NOMO-1 (cell line): ENCODE data around the gene ABHD12.
"Not testable (repeated sequence)": the region's sequence is repeated elsewhere in the genome, so short reads cannot be mapped to it uniquely, and the experiment has no call there.

Experiments used
- DNase-seq, 2 experiments: peaks; one replicate each; lab custom pipeline; 2025; ENCODE audit not compliant: unreplicated experiment in 2 of 2; lab: John Stamatoyannopoulos, UW

ABHD12 gene

DNA sequence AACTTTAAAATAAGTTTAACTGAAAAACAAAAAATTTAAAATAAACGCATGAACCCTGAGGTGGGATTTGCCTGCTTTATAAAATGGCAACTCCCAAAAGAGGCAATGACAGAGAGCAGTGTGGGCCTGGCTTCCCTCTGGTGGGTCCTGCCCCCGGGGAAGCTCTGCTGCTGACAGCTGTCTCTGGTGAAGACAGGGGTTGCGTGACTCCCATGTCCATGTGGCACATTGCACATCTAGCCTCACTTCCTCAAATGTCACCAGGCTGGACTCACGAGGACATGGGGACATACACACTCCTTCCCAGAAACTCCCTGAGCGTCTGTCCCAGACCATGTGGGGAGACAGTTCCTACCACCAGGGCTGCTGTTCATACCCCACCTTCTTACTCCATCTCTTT, 66.2 kb downstream of the ABHD12 start:
- DNase-seq: peak; percentile 58 to 76

DNA sequence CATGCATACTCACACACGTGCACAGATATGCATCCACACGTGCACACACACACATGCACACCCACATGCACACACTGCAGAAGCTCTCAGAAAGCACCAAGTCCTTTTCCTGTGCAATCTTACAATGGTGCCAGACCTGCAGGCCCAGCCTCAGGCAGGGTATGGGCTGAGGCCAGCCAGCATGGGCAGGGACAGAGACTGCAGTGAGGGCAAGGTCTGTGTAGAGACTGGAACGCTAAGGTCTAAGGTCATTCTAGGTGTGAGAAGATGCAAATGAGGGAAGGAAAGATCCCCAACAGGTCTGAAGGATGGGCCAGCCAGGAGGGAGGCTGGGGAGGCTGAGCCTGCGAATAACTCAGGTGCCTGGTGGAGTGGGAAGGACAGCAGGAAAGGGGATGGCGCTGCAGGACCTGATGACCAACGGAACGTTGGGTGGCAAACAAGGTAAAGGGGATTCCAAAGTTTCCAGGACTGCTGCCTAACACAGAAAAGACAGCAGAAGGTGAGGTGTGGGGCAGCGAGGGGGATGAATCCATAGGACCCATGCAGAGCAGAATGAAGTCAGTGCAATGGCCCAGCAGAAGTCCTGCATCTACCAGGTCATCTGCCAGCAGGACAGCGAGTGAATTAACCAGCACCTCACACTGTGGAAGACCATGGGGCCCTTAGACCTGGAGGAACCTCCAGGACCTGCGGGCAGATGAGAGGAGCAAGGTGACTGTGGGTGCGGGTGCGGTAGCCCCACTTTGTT, 67.0 kb downstream of the ABHD12 start:
- DNase-seq: no peak

DNA sequence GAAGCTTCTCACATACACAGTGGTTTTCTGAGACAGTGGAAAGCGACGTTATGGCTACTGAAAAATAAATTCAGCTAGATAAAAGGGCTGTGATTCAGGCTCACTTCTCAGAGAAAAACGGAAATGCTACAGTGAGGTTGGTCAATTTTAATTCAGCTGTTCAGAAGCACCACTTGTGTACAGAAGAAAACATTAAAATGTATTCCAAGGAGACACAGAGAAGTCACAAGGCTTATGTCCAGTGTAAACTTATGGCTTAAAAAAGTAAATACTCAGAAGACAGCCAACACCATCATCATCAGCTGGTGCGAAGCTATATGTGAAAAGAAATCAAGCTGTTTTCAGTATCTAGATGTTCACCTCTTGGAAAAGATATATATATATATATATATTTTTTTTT, 68.6 kb downstream of the ABHD12 start:
- DNase-seq: peak in 1 of 2 experiments; percentile 21

DNA sequence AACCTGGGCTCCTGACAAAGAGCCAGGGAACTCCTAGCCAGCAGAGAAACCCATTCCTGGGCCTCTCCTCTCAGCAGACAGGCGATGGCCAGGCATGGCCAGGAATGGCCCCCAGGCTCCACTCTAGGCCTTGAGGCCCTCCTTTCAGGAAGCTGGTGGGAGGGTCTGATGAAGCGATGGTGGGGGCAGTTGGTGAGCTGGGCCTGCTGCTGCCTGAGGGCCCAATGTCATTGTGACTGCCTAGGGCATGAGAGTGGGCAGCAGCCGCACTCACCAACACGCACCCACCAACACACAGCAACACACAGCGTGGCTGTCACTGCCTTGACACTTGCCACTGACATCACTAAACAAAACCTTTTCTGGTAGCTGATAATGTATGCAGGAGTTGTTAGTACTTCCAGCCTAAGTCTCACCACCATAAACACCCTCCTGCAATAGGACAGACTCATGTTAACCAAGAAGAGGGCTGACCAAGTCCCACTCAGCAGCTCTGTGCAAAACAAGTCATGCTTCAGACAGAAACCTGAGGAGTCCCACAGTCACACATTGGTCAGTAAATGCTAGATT, 69.3 kb downstream of the ABHD12 start:
- DNase-seq: no peak

DNA sequence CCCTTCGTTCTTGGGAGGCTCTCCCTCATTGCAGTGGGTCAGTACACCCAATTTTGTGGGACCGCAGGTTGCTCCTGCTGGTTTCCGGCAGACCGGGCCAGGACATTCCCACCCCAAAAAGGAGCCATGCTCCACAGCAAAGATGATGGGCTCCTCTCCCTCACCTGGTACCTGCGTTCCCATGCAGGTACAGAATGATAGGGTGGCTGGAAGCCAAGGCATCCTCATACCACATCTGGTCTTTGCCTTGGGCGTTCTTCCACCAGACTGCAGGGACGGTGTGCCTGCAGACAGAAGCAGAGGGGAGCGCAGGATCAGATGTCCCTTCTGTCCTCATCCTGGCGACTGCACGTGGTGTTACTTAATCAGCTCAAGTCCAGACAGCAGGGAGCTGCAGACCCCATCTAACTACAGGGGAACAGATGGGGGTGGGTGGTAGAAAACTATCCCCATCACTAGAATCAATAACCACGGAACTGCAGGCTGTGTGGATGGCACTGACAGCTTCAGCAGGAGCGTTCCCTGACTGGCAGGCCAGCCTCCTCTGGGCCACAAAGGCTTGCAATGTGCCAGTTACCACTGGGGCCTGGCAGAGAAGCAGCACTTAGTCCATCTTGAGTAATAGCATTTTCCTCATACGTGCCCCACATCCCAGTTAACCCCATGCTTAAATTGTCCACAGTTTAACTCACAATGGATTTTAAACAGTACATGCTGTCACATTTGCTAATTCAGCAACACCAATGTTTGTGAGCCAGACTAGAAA, 70.4 kb downstream of the ABHD12 start:
- DNase-seq: no peak

DNA sequence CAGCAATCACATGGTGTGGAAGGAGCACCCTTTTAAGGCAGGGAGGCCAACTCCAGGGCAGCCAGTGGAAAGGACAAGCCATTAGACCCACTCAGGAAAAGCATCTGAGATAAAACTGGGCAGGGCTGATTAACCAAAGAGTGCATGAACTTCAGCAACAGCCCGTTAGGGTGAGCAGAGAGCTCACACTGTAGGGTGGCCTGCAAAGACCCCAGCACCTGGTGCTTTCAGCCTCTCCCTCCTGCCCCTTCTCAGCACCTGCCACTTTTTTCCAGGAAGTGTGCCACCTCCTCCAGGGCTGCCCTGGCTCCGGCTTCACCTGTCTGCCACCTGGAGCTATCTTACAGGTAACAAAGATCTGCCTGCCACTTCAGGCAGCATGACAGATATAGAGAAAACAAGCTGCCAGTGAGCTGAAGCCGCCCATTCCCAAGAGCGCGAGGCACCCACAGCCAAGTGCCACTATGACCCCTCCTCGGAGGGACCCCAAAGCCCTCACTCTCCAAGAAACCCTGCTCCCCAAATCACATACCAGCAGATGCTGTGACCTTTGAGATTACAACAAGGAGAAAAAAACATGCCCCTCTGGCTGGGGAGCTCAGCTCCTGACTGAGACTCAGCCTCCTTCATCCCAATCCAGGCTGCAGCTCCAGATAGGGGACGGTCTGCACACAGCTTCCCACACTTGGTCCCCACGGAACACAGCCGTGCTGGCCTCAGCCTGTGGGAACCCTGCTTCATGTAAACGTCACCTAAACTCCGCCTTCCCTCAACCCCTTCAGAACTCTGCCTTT, 71.2 kb downstream of the ABHD12 start:
- no peak for DNase-seq

DNA sequence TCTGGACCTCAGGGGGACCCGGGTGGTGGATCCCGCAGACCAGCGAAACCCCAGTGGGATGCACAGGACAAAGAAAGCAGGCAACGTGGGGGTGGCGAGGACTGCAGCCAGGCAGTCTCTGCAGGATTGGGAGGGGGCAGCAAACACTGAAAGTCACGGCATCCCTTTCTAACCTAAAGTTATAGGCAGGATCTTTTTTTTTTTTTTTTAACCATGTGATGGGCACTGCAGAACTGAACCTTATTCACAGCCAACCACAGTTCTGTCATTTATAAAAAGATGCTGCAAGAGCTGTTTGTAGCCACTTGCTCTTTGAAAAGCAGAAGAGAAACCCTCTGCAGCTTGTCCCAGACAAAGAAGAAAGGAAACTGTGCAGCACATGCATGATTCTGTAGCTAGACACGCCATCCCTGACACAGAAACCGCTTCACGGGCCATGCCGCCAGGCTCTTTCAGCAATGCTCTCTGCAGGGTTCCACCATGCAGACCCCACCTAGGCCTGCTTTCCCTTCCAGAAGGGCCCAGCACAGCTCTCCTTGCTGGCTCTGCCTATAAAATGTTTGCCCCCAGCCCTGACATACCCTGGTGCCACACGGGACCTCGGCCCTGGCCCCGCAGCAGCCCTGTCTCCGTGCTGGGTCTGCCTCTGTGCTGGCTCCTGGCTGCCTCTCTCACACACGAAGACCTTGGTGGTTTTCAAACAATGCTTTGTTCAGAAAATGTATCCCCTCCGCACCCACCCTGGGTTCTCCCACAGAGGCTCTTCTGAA, 72.0 kb downstream of the ABHD12 start:
- DNase-seq: peak; percentile 78 to 97

DNA sequence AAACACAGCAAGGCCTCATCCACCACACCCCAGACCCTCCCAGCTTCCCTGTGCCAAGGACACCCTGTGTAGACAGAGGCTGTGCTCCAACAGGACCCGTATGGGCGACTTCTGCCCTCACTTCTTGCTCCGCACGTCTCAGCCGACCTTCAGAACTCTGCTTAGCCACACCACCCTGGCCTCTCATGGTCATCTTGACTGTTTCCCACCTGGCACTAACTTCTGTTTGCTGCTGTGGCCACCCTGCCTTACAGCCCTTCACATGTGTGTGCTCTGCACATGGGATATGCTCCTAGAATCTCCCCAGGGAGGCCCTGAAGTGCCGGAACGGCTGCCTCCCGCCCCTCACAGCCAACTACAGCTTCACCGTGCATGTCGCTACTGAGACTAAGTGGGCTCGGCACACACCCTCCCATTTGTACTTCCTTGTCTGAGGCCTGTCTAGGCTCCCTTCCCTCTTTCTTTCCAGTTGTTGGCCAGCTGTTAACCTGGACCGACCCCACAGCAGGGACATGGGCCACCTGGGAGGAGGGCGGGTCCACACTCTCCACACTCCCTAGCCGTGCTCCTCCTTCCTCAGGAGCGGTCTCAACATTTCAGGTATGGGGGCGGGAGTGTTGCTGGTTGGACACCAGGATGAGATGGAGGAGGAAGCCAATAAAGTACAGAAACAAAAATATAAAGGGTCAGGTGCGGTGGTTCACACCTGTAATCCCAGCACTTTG, 73.1 kb downstream of the ABHD12 start:
- DNase-seq: no peak

DNA sequence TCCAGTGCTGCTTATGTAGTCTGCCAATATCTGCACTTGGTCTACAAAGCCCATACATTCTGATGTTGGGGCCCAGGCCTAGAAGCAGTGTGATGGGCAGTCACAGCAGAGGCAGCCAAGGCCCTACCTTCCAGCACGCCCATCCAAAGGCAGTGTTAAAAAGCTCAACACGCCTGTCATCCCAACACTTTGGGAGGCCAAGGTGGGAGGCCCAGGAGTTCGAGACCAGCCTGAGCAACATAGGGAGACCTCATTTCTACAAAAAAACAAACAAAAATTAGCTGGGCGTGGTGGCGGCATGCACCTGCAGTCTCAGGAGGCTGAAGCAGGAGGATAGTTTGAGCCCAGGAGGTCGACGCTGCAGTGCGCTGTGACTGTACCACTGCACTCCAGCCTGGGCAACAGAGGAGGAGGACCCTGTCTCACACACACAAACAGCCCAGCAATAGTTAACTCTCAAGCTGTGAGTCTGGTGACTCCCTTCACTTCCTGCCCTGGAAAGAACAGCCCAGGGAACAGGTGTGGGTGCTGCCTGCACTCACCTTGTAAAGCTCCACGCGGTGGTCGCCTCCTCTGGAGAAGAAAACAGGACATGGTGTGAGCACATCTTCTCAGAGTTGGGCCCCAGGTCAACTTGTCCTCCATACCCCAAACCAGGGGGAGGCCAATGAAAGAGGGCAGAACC, 74.0 kb downstream of the ABHD12 start:
- DNase-seq: no peak

DNA sequence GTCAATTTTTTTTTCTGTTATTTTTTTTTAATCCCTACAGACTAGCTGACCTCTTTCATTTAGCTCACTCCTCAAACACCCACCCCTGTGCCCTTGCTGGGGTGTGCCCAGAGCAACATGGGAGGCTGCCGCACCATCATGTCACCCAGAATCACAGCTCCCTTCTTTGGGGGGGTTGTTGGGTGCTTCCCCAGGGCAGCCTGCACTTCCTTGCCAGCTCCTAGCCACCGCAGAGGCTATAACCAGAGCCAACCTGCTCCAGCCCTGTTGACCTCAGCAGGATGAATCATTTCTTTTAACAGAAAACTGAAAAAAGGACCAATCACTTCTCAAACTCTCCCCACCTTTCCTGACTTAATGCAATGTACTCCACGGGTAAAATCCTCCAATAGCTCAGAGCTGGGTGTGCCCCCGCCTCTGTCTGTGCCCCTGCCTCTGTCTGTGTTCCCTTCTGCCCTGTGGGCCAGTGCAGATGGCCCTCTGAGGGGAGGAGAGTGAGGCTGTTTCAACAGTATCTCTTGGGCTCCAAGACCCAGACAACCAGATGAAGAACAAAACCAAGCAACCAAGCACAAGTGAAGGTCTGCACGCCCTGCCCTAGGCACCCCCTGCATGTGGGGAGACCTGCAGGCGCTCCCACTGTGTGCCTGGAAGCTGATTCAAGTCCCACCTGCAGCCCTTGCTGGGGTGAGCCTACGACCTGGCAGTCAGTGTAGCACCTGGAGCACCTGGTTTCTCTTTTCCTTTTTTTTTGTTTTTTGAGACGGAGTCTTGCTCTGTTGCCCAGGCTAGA, 75.0 kb downstream of the ABHD12 start:
- DNase-seq: no peak

DNA sequence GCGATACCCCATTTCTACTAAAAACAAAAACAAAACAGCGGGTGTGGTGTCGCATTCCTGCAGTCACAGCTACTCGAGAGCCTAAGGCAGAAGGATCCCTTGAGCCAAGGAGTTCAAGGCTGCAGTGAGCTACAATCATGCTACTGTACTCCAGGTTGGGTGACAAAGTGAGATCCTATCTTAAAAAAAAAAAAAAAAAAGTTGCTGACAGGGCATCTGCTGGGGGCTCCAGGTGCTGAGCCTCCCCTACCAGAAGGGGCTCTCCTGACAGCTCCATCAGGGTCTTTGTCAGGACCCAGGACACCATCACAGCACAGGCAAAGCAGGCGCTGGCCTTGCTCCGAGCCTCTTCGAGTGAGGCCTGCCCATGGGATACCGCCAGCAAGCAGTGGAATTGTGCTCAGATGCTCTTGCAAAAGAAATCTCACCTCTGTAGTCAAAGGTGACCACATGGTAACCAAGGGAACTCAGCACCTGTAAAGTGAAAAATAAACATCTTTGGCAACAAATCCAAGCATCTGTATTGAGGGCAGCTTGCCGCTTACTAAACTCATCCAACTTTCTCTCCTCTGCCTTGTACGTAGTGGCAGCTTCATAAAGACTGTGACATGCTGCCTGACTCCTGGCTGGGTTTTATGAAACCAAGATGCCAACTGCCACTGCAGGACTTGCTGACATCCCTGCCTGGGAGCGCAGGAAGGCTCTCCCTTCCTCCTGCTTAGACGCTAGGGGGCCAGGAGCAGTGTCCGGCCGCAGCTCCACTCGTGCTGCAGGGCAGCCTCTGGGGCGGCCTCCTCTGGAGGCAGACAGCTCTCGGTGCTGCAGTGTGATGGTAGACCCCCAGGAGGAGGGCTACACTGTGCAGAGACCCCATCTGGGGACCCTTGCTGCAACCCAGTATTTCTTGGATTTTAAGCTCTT, 75.9 kb downstream of the ABHD12 start:
- DNase-seq: no peak

DNA sequence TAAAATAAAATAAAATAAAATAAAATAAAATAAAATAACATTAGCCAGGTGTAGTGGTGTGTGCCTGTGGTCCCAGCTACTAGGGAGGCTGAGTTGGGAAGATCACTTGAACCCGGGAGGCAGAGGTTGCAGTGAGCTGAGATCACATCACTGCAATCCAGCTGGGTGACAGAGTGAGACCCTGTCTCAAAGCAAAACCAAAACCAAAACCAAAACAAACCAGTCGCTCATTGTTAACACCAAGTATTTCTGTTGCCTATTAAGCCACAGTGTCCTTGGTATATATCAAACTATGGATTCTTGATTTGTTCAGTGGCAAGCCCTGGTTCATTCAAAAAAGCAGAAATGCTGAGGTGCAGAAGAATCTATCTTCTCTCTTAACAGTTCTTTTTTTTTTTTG, 77.0 kb downstream of the ABHD12 start:
- DNase-seq: no peak

DNA sequence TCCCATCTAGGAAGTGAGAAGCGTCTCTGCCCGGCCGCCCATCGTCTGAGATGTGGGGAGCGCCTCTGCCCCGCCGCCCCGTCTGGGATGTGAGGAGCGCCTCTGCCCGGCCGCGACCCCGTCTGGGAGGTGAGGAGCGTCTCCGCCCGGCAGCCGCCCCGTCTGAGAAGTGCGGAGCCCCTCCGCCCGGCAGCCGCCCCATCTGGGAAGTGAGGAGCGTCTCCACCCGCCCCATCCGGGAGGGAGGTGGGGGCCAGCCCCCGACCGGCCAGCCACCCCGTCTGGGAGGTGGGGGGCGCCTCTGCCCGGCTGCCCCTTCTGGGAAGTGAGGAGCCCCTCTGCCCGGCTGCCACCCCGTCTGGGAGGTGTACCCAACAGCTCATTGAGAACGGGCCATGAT, 77.9 kb downstream of the ABHD12 start:
- not testable (repeated sequence) for DNase-seq

DNA sequence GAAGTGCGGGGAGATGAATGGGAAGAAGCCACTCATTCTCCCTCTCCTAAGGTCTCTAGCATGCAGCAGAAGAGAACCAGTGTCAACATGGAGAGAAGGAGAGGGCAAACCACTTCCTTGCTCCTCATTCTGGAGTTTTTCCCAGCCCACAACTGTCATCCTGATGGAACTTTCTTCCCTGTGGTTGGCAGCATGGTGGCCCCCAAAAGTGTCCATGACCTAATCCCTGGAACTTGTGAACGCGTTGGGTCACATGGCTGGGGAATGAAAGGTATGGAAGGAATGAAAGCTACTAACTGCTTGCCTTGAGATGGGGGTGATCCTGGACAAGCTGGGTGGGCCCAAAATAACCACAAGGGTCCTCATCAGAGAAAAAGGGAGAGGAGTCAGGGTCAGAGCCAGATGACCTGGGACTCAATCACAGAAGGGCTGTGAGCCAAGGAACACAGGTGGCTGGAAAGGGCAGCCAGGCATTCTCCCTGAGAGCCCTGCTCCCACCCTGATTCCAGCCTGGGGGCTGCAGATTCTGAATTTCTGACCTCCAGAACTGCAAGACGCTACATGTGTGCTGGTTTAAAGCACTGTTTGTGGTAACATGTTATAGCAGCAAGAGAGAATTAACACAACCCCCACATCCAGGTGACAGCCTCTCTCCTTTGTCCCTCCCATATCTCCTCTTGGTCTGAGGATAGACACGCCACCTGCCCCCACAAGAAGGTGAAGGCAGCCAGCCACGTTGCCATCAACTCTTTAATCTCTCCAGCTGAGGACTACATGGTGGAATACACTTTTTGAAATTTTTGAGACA, 79.5 kb downstream of the ABHD12 start:
- DNase-seq: no peak

DNA sequence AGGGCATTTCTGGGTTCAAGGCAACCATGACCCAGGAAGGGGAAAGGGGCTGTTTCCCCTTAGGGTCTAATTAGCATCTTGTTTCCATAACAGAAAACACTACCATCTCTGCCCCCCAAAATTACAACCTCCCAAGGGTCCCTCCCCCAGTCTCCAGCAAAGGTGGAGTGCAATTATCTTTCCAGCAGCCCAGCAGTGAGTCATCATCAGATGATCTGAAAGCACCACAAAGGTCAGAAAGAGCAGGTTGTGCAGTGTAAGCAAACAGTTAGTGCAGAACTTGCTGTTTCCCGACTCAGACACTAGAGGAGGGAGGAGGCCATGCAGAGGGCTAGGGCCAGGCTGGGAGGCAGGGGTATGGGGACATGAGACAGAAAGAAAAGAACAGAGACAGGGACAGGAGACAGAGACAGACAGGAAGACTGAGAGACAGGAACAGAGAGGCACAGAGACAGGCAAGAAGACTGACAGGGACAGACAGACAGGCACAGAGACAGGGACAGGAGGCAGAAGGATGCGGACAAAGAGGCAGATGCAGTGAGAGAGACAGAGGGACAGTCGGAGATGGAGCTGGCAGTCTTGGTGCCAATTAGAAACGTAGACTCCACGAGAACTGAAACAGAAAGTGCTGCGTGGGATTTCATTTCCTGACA, 80.2 kb downstream of the ABHD12 start:
- peak; percentile 69 to 77 for DNase-seq
